T-helper 1 cell treated with Interleukin-12 subunit alpha and Interleukin-12 subunit beta and Interleukin-4 antibody, amounts not matched to agents 30 μg/mL and 1 μg/mL, for 36 hours (primary cell): Measurements from ENCODE around the gene AK2.
"Not testable (repeated sequence)": the region's sequence is repeated elsewhere in the genome, so short reads cannot be mapped to it uniquely, and the experiment has no call there.

Experiments
- H3K27ac Mint-ChIP-seq: one replicate; pipeline ENCODE4 v1.8.0; 2021; ENCODE audit warnings: mild to moderate bottlenecking, mixed read lengths
- H3K27me3 Mint-ChIP-seq: one replicate; pipeline ENCODE4 v1.8.0; 2021; ENCODE audit warnings: low read depth, mixed read lengths
- H3K36me3 Mint-ChIP-seq: one replicate; pipeline ENCODE4 v1.8.0; 2021; ENCODE audit warnings: low read depth, mixed read lengths
- H3K4me1 Mint-ChIP-seq: one replicate; pipeline ENCODE4 v1.8.0; 2021; ENCODE audit warnings: low read depth, mixed read lengths
- H3K4me3 Mint-ChIP-seq: one replicate; pipeline ENCODE4 v1.8.0; 2021; ENCODE audit warnings: mild to moderate bottlenecking, moderate library complexity, mixed read lengths
- H3K9me3 Mint-ChIP-seq: one replicate; pipeline ENCODE4 v1.8.0; 2021; ENCODE audit warnings: mixed read lengths

The AK2 gene

DNA sequence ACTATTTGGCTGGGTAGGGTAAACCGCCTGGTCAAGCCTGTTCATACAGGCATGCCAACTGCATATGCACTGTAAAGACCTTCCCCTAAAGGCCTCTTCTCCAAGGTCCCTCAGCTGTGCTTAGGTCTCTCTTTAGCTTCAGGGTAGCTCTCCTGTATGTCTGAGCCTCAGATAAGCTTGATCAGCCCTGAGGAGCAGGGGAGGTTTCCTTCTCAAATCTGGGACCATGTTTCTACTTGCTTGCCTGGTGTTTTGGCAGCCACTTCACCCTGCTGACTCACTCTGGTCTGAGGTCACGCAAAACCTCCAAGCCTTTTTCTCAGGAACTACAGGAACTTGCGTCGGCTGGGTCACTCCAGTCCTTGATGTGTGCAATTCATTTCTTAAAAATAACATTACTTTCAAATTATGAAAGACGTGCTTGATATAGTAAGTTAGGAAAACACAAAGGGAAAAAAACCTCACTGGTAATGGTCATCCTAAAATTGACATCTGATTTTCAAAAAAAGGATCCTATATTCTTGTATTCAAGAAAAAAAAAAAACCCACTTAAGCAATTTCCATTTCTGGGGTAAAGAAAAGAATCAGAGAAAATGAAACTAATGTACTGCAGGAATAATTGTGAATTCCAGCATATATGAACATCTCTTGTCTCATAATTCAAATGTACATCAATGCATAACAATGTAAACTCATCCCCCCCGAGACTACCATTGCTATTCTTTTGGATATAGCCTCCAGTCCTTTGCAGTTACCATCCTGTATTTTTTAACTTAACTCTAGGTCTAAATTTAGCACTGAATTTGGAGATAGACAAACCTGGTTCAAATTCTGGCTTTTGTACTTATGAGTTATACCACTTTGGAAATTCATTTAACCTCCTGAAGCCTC, 47.3 kb downstream of the AK2 start:
- peak overlapping the region; percentile 73 for H3K27ac Mint-ChIP-seq
- H3K27me3 Mint-ChIP-seq, result no peaks in the 10 kb centered on the region
- peaks cover 69% of the 10 kb centered on the region for H3K4me1 Mint-ChIP-seq
- H3K36me3 Mint-ChIP-seq, result peaks cover 15% of the 10 kb centered on the region
- H3K9me3 Mint-ChIP-seq, result peaks cover 3% of the 10 kb centered on the region
- H3K4me3 Mint-ChIP-seq, result peak overlapping the region; percentile 57

DNA sequence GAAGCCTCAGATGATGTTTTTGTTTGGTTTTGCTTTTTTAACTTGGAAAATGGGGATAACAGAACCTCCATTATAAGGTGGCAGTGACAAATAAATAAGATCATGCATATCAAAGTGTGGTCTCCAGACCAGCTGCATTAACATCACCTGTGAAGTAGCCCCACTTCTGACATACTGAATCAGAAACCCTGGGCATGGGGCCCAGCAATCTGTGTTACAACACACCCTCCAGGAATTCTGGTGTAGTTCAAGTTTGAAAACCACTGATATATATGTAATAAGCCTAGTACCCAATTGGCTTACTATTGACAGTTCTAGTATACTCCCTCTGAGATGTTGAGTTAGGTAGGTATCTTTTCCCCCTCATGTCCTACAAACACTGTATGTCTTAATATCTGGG, 48.0 kb downstream of the AK2 start:
- Mint-ChIP-seq H3K36me3 (peaks cover 15% of the 10 kb centered on the region), H3K4me3 (peak overlapping the region; percentile 57), H3K27ac (peak overlapping the region; percentile 73), H3K4me1 (peaks cover 76% of the 10 kb centered on the region), H3K9me3 (peaks cover 3% of the 10 kb centered on the region), H3K27me3 (no peaks in the 10 kb centered on the region)

DNA sequence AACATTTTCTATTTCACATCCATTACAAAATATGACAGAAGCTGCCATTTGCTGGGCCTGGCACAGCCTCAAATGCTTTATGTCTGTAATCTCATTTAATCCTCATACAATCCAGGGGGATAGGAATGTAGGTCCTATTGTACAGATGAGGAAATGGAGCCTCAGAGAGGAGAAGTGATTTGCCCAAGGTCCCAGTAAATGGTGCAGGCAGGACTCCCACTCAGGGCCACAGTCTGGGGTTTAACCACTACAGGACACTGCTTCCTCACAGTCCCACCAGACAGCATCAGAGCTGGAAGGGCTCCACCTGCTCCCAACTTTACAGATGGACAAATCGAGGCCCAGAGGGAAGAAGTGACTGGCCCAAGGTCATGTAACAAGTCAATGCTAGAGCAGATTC, 51.5 kb downstream of the AK2 start:
- Mint-ChIP-seq H3K27me3 (no peaks in the 10 kb centered on the region), H3K4me3 (no peak overlapping the region), H3K4me1 (peaks cover 78% of the 10 kb centered on the region), H3K36me3 (peaks cover 15% of the 10 kb centered on the region), H3K9me3 (peaks cover 3% of the 10 kb centered on the region), H3K27ac (peak overlapping the region; percentile 91)

DNA sequence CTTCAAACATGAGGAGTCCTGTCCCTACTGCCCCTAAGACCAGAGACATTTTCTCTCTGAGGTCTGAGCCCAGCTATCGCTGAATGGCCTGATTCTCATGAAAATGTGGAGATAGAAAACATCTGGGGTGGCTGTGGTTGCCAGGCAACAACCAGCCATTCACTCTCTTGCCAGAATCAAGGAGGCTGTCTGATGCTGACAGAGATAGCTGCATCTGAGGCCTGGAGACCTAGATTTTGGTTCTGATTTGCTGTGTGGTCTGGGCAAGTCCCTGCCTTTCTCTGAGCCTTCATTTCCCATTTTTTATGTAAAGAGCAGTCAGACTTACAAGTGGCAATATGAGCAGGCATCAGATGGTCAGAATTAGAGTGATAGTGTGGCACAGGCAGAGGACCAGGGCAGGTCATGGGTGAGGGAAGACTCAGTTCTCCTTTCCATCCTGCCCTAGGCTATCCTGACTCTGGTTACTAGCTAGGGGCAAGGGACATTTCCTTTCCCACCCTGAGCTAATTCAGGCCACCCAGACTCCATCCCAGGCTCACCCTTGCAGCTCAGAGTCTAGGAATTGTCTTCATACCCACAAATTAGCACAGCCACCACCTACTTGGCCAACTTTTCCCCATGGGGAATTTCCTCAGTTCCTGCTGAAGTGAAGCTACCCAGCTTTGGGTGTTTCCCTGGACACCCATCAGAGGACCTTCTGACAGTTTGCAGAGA, 52.1 kb downstream of the AK2 start:
- H3K36me3 Mint-ChIP-seq, result peaks cover 15% of the 10 kb centered on the region
- H3K27me3 Mint-ChIP-seq, result no peaks in the 10 kb centered on the region
- peaks cover 75% of the 10 kb centered on the region for H3K4me1 Mint-ChIP-seq
- peak overlapping the region; percentile 91 for H3K27ac Mint-ChIP-seq
- peak overlapping the region; percentile 14 for H3K4me3 Mint-ChIP-seq
- peaks cover 3% of the 10 kb centered on the region for H3K9me3 Mint-ChIP-seq

DNA sequence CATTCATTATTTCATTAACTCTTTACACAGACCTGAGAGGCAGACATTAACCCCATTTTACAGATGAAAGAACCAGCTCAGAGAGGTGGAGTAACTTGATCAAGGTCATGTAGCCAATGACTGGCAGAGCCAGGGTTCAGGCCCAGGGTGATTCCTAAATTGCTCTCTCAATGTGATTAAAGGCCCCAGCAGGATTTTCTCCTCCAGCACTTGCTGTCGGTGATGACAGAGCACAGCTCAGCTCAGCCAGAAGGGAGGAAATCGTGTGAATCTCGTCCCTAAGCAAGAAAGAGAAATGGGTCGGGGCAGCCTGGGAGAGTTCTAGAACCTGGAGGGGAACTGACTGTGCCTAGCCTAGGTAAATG, 52.6 kb downstream of the AK2 start:
- Mint-ChIP-seq H3K4me1 (peaks cover 73% of the 10 kb centered on the region), H3K36me3 (peaks cover 17% of the 10 kb centered on the region), H3K9me3 (peaks cover 3% of the 10 kb centered on the region), H3K4me3 (peak overlapping the region; percentile 14), H3K27ac (peak overlapping the region; percentile 91), H3K27me3 (no peaks in the 10 kb centered on the region)

DNA sequence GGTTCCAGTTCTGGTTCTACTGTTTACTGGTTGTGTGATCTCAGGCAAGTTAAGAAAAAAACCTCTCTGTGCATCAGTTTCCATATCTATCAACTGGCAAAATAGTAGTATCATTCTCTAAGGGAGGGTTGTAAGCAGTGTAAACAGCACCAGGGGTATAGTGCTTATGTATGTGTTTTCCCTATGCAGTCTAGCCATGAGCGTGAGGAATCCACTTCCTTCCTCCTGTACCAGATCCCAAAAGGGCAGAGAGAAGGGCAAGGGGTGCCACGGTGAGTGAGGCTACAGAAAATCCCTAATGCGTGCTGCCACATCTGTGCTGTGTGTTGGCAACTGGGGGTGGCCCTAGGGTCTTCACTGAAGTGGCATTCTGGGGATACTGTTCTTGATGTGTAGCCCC, 53.7 kb downstream of the AK2 start:
- Mint-ChIP-seq H3K36me3 (peaks cover 15% of the 10 kb centered on the region), H3K27ac (peak overlapping the region; percentile 91), H3K9me3 (peaks cover 3% of the 10 kb centered on the region), H3K27me3 (no peaks in the 10 kb centered on the region), H3K4me1 (peaks cover 68% of the 10 kb centered on the region), H3K4me3 (peak overlapping the region; percentile 11)

DNA sequence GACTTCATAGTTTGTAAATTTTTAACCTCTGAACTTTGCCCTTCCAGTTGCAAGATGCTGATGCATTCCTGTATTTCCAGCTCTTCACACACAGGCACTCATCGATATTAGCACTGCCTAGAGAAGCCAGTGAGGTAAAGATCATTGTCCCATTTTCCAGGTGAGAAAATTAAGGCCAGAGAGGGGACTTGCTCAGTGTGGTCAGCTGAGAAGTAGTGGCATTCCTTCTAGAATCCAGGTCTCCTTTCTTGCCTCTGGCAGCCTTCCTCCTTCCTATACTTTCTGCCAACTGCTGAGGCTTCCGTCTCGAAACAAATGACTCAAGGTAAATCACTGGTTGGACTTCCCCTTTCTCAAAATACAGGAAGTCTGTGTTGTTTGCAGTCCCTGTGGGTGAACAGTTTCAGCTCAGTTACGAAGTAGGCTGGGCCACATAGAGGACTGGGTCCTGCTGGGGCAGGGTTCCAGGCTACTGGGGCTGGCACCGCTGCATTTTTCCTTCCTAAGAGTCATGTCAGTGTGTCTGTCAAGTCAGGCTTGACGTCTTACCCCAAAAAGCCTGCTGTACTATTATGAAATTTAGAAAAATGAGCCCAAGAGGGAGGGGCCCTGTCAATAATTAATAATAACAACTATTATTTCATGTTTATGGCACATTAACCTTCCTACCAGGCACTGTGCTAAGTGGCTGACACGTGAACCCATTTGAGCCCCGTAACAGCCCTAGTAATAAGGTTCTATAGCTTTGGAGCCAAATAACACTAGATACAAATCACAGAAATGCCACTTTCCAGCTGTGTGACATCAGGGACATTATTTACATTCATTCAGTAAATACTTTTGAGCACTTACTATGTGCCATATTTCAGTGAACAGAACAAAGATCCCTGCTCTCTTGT, 55.4 kb downstream of the AK2 start:
- peaks cover 62% of the 10 kb centered on the region for H3K4me1 Mint-ChIP-seq
- peak overlapping the region; percentile 91 for H3K27ac Mint-ChIP-seq
- H3K9me3 Mint-ChIP-seq, result peaks cover 3% of the 10 kb centered on the region
- H3K36me3 Mint-ChIP-seq, result peaks cover 11% of the 10 kb centered on the region
- H3K27me3 Mint-ChIP-seq, result no peaks in the 10 kb centered on the region
- peak overlapping the region; percentile 71 for H3K4me3 Mint-ChIP-seq

DNA sequence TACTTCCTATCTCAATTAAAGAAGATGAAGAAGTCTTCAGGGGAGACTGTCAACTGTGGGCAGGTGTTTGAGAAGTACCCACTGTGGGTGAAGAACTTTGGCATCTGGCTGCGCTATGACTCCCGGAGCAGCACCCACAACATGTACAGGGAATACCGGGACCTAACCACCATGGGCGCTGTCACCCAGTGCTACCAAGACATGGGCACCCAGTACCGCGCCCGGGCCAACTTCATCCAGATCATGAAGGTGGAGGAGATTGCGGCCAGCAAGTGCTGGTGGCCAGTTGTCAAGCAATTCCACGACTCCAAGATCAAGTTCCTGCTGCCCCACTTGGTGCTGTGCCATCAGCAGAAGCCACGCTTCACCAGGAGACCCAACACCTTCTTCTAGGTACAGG, 56.6 kb downstream of the AK2 start:
- no peaks in the 10 kb centered on the region for H3K27me3 Mint-ChIP-seq

DNA sequence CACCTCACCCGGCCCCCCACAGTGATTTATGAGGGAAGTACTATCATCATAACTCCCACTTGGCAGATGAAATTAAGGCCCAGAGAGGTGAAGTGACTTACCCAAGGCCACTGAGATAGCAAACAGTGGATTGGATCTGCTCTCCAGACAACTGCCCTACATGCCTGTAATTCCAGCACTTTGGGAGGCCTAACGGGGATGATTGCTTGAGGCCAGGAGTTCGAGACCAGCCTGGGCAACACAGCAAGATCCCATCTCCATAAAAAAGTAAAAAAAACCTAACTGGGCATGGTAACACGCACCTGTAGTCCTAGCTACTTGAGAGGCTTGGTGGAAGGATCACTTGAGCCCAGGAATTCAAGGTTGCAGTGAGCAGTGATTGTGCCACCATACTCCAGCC, 57.8 kb downstream of the AK2 start:
- Mint-ChIP-seq H3K27ac (no peak overlapping the region), H3K9me3 (no peaks in the 10 kb centered on the region), H3K4me1 (peaks cover 38% of the 10 kb centered on the region), H3K4me3 (no peak overlapping the region), H3K36me3 (peaks cover 9% of the 10 kb centered on the region), H3K27me3 (no peaks in the 10 kb centered on the region)

More for the DNA sequence above, 56.6 kb downstream of the AK2 start:
- Mint-ChIP-seq H3K27ac (peak overlapping the region; percentile 6), H3K4me3 (no peak overlapping the region), H3K9me3 (no peaks in the 10 kb centered on the region), H3K4me1 (peaks cover 50% of the 10 kb centered on the region), H3K36me3 (peaks cover 9% of the 10 kb centered on the region)

DNA sequence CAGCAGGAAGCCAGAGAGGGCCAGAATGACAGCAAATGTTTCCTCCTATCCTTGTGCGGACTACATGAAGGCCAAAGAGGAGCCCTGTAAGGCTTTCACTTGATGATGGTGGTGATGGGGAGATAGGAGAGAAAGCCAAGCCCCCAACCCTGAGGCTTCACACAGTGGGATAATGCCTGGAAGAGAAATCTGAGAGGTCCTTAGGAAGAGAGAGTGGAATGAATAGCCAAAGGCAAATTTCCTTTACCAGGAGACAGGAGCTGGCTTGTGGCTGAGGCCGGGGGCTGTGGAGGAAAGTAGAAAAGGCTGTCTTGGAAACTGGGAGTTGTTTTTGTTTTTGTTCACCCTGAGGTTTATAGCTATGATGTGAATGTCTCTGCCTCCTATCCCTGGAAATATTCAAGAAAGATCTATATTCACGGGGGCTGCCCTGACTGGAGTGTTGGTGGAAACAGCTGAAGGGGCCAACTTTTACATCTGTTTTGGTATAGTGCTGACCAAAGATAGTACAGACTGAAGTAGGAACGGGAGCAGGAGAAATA, 59.1 kb downstream of the AK2 start:
- no peak overlapping the region for H3K4me3 Mint-ChIP-seq
- H3K4me1 Mint-ChIP-seq, result peaks cover 27% of the 10 kb centered on the region
- H3K27me3 Mint-ChIP-seq, result peaks cover 1% of the 10 kb centered on the region
- peaks cover 6% of the 10 kb centered on the region for H3K36me3 Mint-ChIP-seq
- H3K9me3 Mint-ChIP-seq, result no peaks in the 10 kb centered on the region
- peak overlapping the region; percentile 35 for H3K27ac Mint-ChIP-seq

DNA sequence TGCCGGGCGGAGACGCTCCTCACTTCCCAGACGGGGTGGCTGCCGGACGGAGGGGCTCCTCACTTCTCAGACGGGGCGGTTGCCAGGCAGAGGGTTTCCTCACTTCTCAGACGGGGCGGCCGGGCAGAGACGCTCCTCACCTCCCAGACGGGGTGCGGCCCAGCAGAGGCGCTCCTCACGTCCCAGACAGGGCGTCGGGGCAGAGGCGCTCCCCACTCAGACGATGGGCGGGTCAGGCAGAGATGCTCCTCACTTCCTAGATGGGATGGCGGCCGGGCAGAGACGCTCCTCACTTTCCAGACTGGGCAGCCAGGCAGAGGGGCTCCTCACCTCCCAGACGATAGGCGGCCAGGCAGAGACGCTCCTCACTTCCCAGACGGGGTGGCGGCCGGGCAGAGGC, 61.6 kb downstream of the AK2 start:
- H3K27ac Mint-ChIP-seq, H3K4me3 Mint-ChIP-seq, H3K9me3 Mint-ChIP-seq: not testable (repeated sequence)
- H3K4me1 Mint-ChIP-seq, result peaks cover 29% of the 10 kb centered on the region
- peaks cover 20% of the 10 kb centered on the region for H3K36me3 Mint-ChIP-seq
- peaks cover 21% of the 10 kb centered on the region for H3K27me3 Mint-ChIP-seq

DNA sequence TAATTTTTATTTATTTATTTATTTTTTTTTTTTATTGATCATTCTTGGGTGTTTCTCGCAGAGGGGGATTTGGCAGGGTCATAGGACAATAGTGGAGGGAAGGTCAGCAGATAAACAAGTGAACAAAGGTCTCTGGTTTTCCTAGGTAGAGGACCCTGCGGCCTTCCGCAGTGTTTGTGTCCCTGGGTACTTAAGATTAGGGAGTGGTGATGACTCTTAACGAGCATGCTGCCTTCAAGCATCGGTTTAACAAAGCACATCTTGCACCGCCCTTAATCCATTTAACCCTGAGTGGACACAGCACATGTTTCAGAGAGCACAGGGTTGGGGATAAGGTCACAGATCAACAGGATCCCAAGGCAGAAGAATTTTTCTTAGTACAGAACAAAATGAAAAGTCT, 63.2 kb downstream of the AK2 start:
- Mint-ChIP-seq H3K36me3 (peaks cover 20% of the 10 kb centered on the region), H3K27me3 (peaks cover 21% of the 10 kb centered on the region), H3K4me1 (peaks cover 32% of the 10 kb centered on the region)
- H3K4me3 Mint-ChIP-seq, H3K27ac Mint-ChIP-seq, H3K9me3 Mint-ChIP-seq: not testable (repeated sequence)

DNA sequence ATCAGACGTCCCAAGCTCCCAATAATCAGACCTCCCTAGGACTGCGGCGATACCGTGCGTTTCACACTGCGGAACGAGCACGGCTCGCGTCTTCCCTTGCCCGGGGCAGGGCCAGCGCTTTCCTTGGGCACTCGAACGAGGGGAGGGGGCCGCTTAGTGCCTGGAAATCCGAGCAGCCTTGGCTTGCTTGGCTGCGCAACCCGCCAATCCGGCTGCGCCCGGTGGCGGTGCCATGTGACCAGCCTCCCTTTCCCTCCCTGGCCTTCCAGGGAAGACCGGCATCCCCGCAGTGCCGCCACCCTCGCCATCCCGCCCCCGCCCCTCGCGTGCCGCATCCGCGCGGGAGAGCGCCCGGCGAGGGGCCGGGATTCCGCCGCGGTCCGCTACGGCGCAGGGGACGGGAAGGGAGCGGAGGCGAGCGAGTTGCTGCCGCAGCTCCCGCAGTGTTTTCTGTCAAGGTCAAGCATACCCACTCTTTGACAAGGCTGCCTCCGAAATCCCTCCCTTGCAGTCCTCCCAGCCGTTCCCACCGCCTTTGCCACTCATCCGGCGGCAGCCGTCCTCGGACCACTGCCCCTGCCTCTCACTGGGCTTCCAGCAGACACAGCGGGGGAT, 63.8 kb downstream of the AK2 start:
- H3K27ac Mint-ChIP-seq, result no peak overlapping the region
- H3K27me3 Mint-ChIP-seq, result peaks cover 21% of the 10 kb centered on the region
- no peaks in the 10 kb centered on the region for H3K9me3 Mint-ChIP-seq

DNA sequence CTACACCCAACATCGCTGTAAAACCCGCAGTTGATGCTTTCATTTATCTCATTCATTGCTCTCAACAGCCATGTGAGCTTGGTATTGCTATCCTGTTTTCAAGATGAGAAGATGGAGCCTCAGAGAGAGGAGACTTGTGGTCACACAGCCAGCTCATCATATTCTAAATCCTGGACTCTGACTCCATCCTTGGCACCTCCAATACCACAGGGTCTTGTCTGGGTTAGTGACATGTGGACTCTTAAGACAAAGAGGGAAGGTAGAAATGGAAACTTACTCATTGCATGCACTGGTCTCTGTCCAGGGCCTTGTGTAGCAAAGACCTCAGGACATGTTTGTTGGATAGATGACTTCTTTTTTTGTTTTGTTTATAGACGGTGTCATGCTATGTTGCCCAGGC, 65.1 kb downstream of the AK2 start:
- H3K4me1 Mint-ChIP-seq, result peaks cover 38% of the 10 kb centered on the region
- H3K27ac Mint-ChIP-seq, result peak overlapping the region; percentile 10
- H3K27me3 Mint-ChIP-seq, result peaks cover 21% of the 10 kb centered on the region
- H3K4me3 Mint-ChIP-seq, result no peak overlapping the region
- no peaks in the 10 kb centered on the region for H3K9me3 Mint-ChIP-seq
- H3K36me3 Mint-ChIP-seq, result peaks cover 20% of the 10 kb centered on the region

More for the DNA sequence above, 63.8 kb downstream of the AK2 start:
- H3K4me3 Mint-ChIP-seq, result peak overlapping the region; percentile 70
- peaks cover 34% of the 10 kb centered on the region for H3K4me1 Mint-ChIP-seq
- peaks cover 20% of the 10 kb centered on the region for H3K36me3 Mint-ChIP-seq
